ENCODE measurements around the gene GNLY.

GNLY gene

DNA sequence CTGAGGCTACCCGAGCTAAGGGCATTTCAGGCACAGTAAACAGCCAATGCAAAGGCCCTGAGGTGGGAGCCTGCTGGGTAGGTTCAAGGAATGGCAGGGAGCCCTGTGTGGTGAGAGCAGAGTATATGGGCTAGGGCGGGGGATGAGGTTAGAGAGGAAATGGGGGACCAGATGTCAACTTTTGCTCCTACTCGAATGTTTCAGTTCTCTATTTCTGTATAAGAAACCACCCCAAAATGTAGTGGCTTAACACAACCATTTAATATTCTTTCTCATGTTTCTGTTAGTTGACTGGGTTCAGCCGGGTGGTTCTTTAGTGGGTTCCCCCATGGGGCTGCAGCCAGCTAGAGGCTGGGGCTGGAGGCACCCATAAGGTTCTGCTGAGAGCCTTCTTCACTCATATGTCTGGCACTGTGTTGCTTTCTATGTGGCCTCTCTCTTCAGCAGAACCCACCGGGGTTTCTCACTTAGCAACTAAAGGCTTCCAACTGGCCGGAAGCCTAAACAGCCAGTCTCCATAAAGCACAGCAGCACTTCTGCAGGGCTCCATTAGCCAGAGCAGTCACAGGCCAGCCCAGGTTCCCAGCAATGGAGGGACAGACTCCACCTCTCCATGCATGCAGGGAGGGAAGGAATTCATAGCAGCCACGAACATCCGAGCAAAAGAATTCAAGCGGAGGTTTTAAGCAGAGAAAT is 54.0 kb downstream of the GNLY start:
- DNase-seq, result no peak
